ENCODE measurements around the gene MAP3K7. TPM values are rescaled to one million over a fixed set of nuclear protein-coding genes. Genes with fewer than 3 reads are reported as not detected.

The MAP3K7 gene
- total and polyA plus RNA-seq, 2 of the 13 experiments (the other 11 are each of a cell fraction or from before 2014, with no cell fraction given) = 24.1 to 24.4 TPM

DNA sequence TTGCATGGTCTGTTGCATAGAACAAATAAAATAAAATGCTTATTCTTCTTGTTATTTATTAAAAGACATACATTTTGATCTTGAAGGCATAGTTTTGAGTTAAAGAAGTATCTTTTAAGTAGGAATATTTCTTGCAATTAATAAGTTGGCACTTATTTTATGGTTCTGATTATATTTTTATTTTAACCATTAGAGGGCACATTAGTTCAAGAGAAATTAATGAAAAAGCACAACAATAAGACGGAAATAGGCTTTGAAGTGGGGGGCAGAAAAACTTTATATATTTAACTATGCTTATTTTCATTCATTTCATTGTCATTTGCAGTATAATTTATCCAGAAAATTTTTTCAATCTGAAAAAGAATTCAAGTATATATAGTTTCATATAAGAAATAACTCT lies 44.2 kb upstream of the MAP3K7 start (continued):
- TF ChIP-seq, protein P1, sequence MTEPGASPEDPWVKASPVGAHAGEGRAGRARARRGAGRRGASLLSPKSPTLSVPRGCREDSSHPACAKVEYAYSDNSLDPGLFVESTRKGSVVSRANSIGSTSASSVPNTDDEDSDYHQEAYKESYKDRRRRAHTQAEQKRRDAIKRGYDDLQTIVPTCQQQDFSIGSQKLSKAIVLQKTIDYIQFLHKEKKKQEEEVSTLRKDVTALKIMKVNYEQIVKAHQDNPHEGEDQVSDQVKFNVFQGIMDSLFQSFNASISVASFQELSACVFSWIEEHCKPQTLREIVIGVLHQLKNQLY (CRISPR knock-in tag; IDR thresholded peaks at IDR 0.05) = no peak
- TF ChIP-seq, protein P2, sequence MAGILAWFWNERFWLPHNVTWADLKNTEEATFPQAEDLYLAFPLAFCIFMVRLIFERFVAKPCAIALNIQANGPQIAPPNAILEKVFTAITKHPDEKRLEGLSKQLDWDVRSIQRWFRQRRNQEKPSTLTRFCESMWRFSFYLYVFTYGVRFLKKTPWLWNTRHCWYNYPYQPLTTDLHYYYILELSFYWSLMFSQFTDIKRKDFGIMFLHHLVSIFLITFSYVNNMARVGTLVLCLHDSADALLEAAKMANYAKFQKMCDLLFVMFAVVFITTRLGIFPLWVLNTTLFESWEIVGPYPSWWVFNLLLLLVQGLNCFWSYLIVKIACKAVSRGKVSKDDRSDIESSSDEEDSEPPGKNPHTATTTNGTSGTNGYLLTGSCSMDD (CRISPR knock-in tag; IDR thresholded peaks at IDR 0.05) = no peak
- TF ChIP-seq PRDM4 (CRISPR knock-in tag; IDR thresholded peaks at IDR 0.05; ENCODE audit: borderline replicate concordance) = no peak

DNA sequence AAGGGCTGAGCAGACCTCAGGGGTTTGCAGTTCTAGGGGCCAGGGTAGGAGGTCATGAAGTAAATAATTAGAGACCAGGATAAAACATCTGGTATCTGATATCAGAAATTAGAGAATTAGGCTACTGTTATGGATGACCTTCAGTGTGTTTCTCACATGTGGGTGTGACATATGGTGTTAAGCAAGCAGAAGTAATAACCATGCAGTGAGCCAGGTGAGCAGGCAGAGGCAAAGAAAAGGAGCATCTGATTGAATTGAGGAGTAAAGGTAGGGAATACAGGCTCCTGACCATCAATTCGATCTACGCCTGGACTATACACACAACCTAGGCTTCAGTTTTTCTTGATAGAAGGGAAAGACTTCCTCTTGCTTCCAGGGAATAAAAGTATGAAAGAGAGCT lies 34.7 kb upstream of the MAP3K7 start:
- CTCF ChIA-PET (ENCODE audit: low intra/inter-chr PET ratio, low total read pairs) = no interaction called here
- Histone ChIP-seq H3K4me1 (ENCODE audit: insufficient read depth, low read length) (no peaks in the 10 kb centered on the region), H2AFZ (ENCODE audit: low read length) (no peak overlapping the region), H3K27me3 (ENCODE audit: control insufficient read depth in 1 of 2, insufficient read depth in 2 of 2, low read length in 2 of 2) (no peaks in the 10 kb centered on the region), H3K9ac (ENCODE audit: insufficient read depth, low read depth, low read length) (no peak overlapping the region), H3K27ac (ENCODE audit: extremely low read length, insufficient read depth, low read length) (no peak overlapping the region), H3K79me2 (ENCODE audit: insufficient read depth, low read length) (no peaks in the 10 kb centered on the region), H4K20me1 (ENCODE audit: insufficient read depth, low read length) (no peaks in the 10 kb centered on the region), H3K4me2 (ENCODE audit: low read depth, low read length) (no peak overlapping the region), H3K9me3 (ENCODE audit: low read length) (no peaks in the 10 kb centered on the region), H3K36me3 (replicated peaks in 1 of 2; ENCODE audit: control insufficient read depth in 1 of 2, insufficient read depth in 2 of 2, low read length in 2 of 2) (no peaks in the 10 kb centered on the region), H3K4me3 (replicated peaks in 1 of 3; ENCODE audit: insufficient read depth in 1 of 3, low read depth in 2 of 3, low read length in 3 of 3) (no peak overlapping the region)
- POLR2A ChIA-PET = no interaction called here
- FAIRE-seq = no peak
- 19% methylated on average over 2 of the region's 2 CpGs for WGBS (ENCODE audit: low lambda C conversion rate)
- no peak for ATAC-seq
- TF ChIP-seq TAF15 (IDR thresholded peaks at IDR 0.05; ENCODE audit: low read depth, low read length, poor library complexity, severe bottlenecking) (no peak), NCOA5 (CRISPR knock-in tag; IDR thresholded peaks at IDR 0.05) (no peak)
- TF ChIP-seq, protein P1 (CRISPR knock-in tag; IDR thresholded peaks at IDR 0.05) = no peak
- TF ChIP-seq, protein P3, sequence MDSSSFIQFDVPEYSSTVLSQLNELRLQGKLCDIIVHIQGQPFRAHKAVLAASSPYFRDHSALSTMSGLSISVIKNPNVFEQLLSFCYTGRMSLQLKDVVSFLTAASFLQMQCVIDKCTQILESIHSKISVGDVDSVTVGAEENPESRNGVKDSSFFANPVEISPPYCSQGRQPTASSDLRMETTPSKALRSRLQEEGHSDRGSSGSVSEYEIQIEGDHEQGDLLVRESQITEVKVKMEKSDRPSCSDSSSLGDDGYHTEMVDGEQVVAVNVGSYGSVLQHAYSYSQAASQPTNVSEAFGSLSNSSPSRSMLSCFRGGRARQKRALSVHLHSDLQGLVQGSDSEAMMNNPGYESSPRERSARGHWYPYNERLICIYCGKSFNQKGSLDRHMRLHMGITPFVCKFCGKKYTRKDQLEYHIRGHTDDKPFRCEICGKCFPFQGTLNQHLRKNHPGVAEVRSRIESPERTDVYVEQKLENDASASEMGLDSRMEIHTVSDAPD (CRISPR knock-in tag; IDR thresholded peaks at IDR 0.05) = no peak
- DNase-seq (ENCODE audit: low spot score) = no peak
- intact Hi-C loops (cut with micrococcal nuclease; ENCODE audit: unreplicated experiment) (no loop called here), in situ Hi-C loops (cut with HindIII; ENCODE audit: extremely low pct_ligation_motif_present, low pct_unique_long_range_greater_than_20kb) (no loop called here)
- no TSS peak for BruUV-seq (replicated peaks)
